Effector memory CD8-positive, alpha-beta T cell (primary cell): ENCODE measurements around the gene PAQR3.
A peak's percentile ranks its signal among the peaks of the same experiment; 100 is the strongest.
"Not testable (repeated sequence)": the region's sequence is repeated elsewhere in the genome, so short reads cannot be mapped to it uniquely, and the experiment has no call there.

Experiments
- ATAC-seq: fragments of 150-1000 bp; cut with Tn5 transposase; replicated peaks from 2 replicates; pipeline ENCODE4 v1.10.0; 2021; ENCODE audit warnings: mild to moderate bottlenecking, moderate library complexity
- DNase-seq, 3 experiments: peaks; one replicate each; pipeline ENCODE4 v3.0.0; 2021
- H3K27ac Mint-ChIP-seq, 2 donors: one replicate each; pipeline ENCODE4 v1.8.0; 2022; ENCODE audit warnings: mild to moderate bottlenecking in 2 of 2, mixed read lengths in 2 of 2, moderate library complexity in 2 of 2
- H3K27me3 Mint-ChIP-seq, 2 donors: one replicate each; pipeline ENCODE4 v1.8.0; 2022; ENCODE audit warnings: mixed read lengths in 2 of 2
- H3K36me3 Mint-ChIP-seq: one replicate; pipeline ENCODE4 v1.8.0; 2022; ENCODE audit warnings: mild to moderate bottlenecking, moderate library complexity, mixed read lengths; ENCODE audit not compliant: insufficient read depth
- H3K4me1 Mint-ChIP-seq, 2 donors: one replicate each; pipeline ENCODE4 v1.8.0; 2022; ENCODE audit warnings: low read depth in 2 of 2, mixed read lengths in 2 of 2
- H3K4me3 Mint-ChIP-seq, 2 donors: one replicate each; pipeline ENCODE4 v1.8.0; 2022; ENCODE audit warnings: mild to moderate bottlenecking in 2 of 2, mixed read lengths in 2 of 2, moderate library complexity in 2 of 2
- H3K9me3 Mint-ChIP-seq, 2 donors: one replicate each; pipeline ENCODE4 v1.8.0; 2022; ENCODE audit warnings: mixed read lengths in 2 of 2

Gene PAQR3

DNA sequence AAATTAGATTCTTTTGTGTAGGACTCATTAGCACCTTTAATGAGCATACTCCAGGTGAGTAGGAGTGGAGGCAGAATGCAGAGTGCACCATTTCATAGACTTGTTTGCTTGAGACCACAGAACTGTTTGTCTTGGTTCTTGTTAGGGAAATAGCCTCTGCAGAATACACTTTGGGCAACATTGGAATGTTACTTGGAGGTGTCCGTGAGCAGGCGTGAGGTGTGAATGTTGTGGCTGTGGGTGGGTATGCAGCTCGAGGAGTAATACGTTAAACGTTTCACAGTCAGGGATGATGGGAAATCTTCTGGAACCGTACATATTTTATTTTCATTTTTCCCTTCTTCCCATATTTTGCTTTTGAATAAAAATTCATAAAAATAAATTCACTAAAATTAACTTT lies 31.6 kb downstream of the PAQR3 start:
- ATAC-seq (no peak), DNase-seq (no peak)
- Mint-ChIP-seq H3K4me1 (no peaks in the 10 kb centered on the region), H3K27me3 (no peaks in the 10 kb centered on the region), H3K36me3 (no peaks in the 10 kb centered on the region), H3K9me3 (no peaks in the 10 kb centered on the region), H3K4me3 (no peak overlapping the region), H3K27ac (no peak overlapping the region)

DNA sequence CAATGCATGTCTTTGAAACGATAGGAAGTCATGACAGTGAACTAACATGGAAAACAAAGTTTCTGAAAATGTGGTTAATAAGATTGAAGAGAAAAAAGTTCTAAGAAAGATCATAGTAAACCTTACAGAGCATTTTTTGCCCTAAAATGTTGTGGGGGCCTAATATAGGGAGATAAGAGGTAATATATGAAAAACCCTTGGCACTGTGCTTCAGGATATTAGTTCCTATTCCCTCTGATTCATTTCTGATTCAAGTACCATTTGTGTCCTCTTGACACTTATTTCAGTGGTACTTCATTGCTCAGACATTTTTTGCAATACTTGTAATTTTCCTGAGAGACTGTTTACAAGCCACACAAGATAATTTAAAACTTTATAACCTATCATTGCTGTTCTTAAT lies 35.1 kb downstream of the PAQR3 start:
- ATAC-seq: no peak
- no peaks in the 10 kb centered on the region for H3K9me3 Mint-ChIP-seq
- no peaks in the 10 kb centered on the region for H3K36me3 Mint-ChIP-seq
- no peaks in the 10 kb centered on the region for H3K4me1 Mint-ChIP-seq
- no peak for DNase-seq
- no peak overlapping the region for H3K4me3 Mint-ChIP-seq
- no peaks in the 10 kb centered on the region for H3K27me3 Mint-ChIP-seq
- H3K27ac Mint-ChIP-seq: no peak overlapping the region

DNA sequence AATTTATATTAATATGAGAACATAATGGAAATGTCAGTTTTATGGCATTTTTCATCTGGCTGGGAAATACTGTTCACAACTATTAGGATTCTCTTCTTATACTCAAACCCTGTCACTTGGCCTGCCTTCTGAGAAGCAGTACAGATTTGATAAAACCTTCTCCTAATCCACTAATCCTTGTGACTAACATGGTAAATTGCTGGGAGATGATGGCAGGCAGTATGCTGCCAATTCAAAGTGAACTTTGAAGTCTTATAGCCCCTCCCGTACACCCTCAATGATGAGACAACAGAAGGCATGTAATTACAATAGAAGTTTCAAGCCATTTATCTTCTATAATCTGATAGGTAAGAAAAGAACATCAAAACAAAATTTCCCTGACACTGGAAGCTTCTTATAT lies 36.9 kb downstream of the PAQR3 start:
- no peaks in the 10 kb centered on the region for H3K9me3 Mint-ChIP-seq
- no peaks in the 10 kb centered on the region for H3K4me1 Mint-ChIP-seq
- no peak for DNase-seq
- no peak overlapping the region for H3K27ac Mint-ChIP-seq
- no peak for ATAC-seq
- no peaks in the 10 kb centered on the region for H3K36me3 Mint-ChIP-seq
- no peaks in the 10 kb centered on the region for H3K27me3 Mint-ChIP-seq
- no peak overlapping the region for H3K4me3 Mint-ChIP-seq

DNA sequence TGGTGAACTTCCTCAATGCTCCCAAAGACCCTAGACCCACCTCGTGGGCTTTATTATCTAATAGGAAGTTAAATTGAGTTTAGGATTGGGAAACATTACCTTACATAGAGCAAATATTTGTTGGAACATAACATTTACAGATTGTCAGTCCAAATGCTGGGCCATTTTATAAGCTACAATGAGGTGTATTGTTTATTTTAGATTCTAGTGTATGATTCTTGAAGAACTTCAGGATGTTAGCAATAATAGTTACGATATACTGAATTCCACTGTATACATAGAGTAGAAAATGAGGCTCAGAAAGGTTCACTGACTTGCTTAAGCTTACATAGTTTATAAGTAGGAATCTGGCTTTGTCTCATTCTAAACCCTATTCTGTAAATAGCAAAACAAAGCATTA lies 37.4 kb downstream of the PAQR3 start:
- ATAC-seq (no peak), DNase-seq (no peak)
- Mint-ChIP-seq H3K9me3 (no peaks in the 10 kb centered on the region), H3K4me3 (no peak overlapping the region), H3K27ac (no peak overlapping the region), H3K36me3 (no peaks in the 10 kb centered on the region), H3K4me1 (no peaks in the 10 kb centered on the region), H3K27me3 (no peaks in the 10 kb centered on the region)

DNA sequence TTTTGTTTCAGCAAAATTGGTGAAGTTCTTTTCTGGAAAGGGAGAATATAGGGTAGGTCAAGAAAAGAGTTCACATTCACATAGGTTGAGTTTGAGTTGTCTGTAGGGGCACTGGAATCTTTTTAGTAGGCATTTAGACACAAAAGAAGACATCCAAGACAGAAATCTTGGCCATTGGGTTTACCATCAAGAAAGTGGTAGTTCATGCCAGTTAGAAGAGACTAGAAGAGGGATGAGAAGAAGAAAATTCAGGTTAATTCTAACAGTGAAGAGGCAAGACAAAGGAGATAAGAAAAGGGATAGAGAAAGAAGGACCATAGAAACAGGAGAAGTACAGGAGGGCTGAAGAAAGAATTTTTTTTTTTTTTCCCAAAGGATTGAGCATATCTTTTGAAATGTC lies 39.9 kb downstream of the PAQR3 start:
- no peak overlapping the region for H3K27ac Mint-ChIP-seq
- no peaks in the 10 kb centered on the region for H3K9me3 Mint-ChIP-seq

DNA sequence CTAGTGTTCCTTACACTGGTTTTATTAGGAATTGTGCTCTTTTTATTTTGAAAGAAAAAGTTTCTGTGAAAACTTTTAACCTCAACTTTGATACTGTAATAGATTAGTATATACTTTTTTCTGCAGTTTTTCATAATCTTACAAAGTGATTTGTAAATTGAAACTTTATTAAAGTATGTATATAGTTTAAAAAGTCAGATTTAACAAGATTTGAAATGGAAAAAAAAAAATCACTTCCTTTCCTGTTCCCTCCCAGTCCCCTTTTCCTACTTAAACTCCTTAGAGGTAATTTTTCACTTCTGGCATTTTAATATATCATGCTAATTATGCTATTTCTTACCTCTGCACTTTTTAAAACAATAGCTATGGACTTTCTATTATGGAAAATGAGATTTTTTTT lies 49.3 kb downstream of the PAQR3 start:
- ATAC-seq (no peak), DNase-seq (no peak)
- H3K27me3 Mint-ChIP-seq: no peaks in the 10 kb centered on the region
- H3K27ac Mint-ChIP-seq: no peak overlapping the region
- peaks cover 2 to 5% of the 10 kb centered on the region in 2 donors for H3K4me1 Mint-ChIP-seq
- no peaks in the 10 kb centered on the region for H3K36me3 Mint-ChIP-seq
- no peaks in the 10 kb centered on the region for H3K9me3 Mint-ChIP-seq
- no peak overlapping the region for H3K4me3 Mint-ChIP-seq

More for the DNA sequence above, 39.9 kb downstream of the PAQR3 start:
- Mint-ChIP-seq H3K4me1 (no peaks in the 10 kb centered on the region), H3K4me3 (no peak overlapping the region), H3K36me3 (no peaks in the 10 kb centered on the region), H3K27me3 (no peaks in the 10 kb centered on the region)
- DNase-seq (no peak), ATAC-seq (no peak)

DNA sequence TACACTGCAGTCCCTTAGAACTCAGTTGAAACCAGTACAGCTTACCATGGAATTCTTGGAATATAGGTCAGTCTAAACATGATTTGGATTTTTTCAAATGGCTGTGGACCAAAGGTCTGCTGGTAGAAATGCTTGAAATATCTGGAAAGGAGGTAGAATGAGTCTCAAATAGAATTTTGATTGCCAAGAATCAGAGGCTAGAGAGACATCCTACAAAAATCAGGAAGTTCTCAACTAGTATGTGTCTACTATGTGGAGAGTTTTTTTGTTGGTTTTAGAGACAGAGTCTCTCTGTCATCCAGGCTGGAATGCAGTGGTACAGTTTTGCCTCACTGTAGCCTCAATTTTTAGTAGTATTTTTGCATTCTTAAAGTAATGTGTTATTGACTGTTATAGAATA lies 53.6 kb downstream of the PAQR3 start:
- H3K36me3 Mint-ChIP-seq: no peaks in the 10 kb centered on the region
- H3K4me3 Mint-ChIP-seq: no peak overlapping the region
- DNase-seq: no peak
- peaks cover 2 to 5% of the 10 kb centered on the region in 2 donors for H3K4me1 Mint-ChIP-seq
- no peak overlapping the region for H3K27ac Mint-ChIP-seq
- H3K27me3 Mint-ChIP-seq: no peaks in the 10 kb centered on the region
- H3K9me3 Mint-ChIP-seq: no peaks in the 10 kb centered on the region
- no peak for ATAC-seq

DNA sequence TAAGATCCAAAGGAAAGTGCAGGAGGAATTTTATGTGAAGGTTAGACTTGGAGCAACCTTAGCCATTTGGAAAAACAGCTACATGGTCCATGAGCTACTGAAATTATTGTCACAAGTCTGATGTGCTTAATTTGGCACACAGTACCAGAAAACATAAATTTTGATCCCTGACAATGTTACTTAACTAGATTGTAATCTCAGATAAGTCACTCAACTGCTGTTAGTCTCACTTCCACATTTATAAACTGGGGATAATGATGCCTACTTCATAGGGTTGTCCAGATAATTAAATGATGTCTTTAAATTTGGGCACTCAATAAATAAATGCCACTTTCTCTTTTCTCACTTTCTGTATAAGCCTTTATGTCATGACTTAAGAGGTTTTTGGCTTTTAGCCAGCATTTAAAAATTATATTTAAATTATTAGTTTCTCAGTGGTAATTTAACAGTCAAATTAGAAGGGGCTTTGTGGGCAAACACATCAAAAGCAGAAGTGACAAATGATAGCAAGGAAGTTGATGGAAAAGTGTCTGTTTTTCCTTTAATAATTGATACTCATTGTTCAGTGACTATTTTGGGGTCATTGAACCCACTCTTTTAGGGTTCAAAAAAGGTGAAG lies 58.3 kb downstream of the PAQR3 start:
- Mint-ChIP-seq H3K4me3 (no peak overlapping the region), H3K36me3 (peaks cover 5% of the 10 kb centered on the region), H3K4me1 (no peaks in the 10 kb centered on the region), H3K27ac (no peak overlapping the region), H3K9me3 (no peaks in the 10 kb centered on the region), H3K27me3 (no peaks in the 10 kb centered on the region)
- DNase-seq (no peak), ATAC-seq (no peak)

DNA sequence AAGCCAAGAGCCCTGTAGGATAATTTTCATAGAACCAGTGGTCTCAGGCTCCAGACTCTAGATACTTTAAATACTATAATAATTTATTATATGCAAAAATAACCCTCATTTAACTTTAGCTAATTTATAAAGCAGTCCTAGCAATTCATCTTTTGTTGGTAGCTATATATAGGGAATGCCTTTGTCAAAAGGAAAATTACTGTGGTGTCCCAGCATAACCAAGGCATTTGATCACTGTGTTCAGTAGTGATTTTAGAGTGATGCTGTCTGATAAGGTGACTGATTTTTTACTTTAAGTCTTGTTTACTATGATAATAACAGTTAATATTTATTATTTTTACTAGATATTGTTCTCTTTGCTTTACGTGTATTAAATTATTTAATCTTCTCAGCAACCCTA lies 61.2 kb downstream of the PAQR3 start:
- no peak for ATAC-seq
- H3K36me3 Mint-ChIP-seq: peaks cover 5% of the 10 kb centered on the region

DNA sequence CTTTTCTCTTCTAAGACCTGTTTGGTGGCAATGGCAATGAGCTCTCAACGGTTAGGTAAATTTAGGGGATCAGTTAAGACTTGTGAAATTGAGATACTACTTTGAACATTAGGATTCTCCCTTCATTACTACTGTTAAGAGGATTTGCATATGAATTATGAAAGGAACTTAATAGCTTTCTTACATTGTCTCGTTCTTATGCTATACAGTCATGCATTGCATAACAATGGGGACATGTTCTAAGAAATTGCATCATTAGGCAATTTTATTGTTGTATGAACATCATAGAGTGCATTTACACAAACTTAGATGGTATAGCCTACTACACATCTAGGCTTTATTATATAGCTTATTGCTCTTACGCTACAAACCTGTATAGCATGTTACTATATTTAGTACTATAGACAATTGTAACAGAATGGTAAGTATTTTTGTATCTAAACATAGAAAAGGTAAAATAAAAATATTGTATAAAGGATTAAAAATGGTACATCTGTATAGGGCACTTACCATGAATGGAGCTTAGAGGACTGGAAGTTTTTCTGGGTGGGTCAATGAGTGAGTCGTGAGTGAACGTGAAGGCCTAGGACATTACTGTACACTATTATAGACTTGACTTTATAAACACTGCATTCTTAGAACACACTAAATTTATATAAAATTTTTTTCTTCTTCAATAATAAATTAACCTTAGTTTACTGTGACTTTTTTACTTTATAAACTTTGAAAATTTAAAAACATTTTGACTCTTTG lies 62.5 kb downstream of the PAQR3 start:
- no peak overlapping the region for H3K4me3 Mint-ChIP-seq
- no peaks in the 10 kb centered on the region for H3K4me1 Mint-ChIP-seq
- no peaks in the 10 kb centered on the region for H3K27me3 Mint-ChIP-seq
- no peak for DNase-seq
- H3K27ac Mint-ChIP-seq: no peak overlapping the region
- peaks cover 12% of the 10 kb centered on the region for H3K36me3 Mint-ChIP-seq
- H3K9me3 Mint-ChIP-seq: no peaks in the 10 kb centered on the region
- ATAC-seq: no peak

More for the DNA sequence above, 61.2 kb downstream of the PAQR3 start:
- no peak for DNase-seq
- no peaks in the 10 kb centered on the region for H3K4me1 Mint-ChIP-seq
- H3K4me3 Mint-ChIP-seq: no peak overlapping the region
- H3K27me3 Mint-ChIP-seq: no peaks in the 10 kb centered on the region
- H3K27ac Mint-ChIP-seq: no peak overlapping the region
- H3K9me3 Mint-ChIP-seq: no peaks in the 10 kb centered on the region

DNA sequence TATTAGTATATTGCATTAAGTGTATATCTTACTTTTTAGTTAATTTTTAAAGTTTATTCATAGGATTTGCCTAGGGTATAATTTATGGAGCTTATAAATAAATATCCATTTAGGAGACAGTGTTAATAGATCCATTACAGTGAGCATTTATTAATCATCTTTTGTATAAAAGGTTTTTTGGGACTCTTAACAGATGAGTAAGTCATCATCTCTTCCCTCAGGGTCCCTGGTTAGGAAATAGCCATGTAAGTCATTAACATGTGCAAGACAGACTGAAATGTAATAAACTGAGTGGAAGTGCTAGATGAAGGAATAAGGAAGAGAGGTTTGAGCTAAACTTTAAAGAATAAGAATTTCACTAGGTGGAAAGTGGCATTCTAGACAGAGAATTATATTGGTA lies 69.2 kb downstream of the PAQR3 start:
- no peaks in the 10 kb centered on the region for H3K9me3 Mint-ChIP-seq
- H3K27ac Mint-ChIP-seq: no peak overlapping the region
- no peak for DNase-seq
- no peaks in the 10 kb centered on the region for H3K27me3 Mint-ChIP-seq
- H3K4me3 Mint-ChIP-seq: no peak overlapping the region
- no peak for ATAC-seq
- H3K36me3 Mint-ChIP-seq: peaks cover 15% of the 10 kb centered on the region
- no peaks in the 10 kb centered on the region for H3K4me1 Mint-ChIP-seq

DNA sequence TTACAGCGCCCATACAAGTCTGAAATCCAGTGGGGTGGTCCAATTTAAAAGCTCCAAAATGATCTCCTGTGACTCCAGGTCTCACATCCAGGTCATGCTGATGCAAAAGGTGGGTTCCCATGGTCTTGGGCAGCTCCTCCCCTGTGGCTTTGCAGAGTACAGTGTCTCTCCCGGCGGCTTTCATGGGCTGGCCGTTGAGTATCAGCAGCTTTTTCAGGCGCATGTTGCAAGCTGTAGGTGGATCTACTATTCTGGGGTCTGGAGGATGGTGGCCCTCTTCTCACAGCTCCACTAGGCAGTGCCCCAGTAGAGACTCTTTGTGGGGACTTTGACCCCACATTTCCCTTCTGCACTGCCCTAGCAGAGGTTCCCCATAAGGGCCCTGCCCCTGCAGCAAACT lies 70.5 kb downstream of the PAQR3 start:
- Mint-ChIP-seq H3K27ac (peak overlapping the region in 1 of 2 donors; percentile 44), H3K36me3 (peaks cover 15% of the 10 kb centered on the region)
- not testable (repeated sequence) for ATAC-seq

DNA sequence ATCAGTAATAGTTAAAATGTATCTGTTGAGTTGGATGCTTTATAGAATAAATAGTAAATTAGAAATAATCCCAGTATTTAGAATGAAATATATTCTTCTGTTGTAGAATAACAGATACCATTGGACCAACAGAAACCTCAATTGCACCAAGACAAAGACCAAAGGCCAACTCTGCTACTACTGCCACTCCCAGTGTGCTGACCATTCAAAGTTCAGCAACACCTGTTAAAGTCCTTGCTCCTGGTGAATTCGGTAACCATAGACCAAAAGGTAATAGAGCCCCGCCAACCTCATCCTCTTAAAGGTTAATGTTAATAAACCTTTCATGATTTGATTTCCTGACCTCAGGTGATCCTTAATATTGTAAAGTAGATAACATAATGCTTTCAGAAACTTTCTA lies 73.8 kb downstream of the PAQR3 start:
- ATAC-seq: no peak
- no peak overlapping the region for H3K27ac Mint-ChIP-seq
- DNase-seq: no peak
- peaks cover 13% of the 10 kb centered on the region for H3K36me3 Mint-ChIP-seq
- H3K4me3 Mint-ChIP-seq: no peak overlapping the region
- H3K4me1 Mint-ChIP-seq: peaks cover 2 to 4% of the 10 kb centered on the region in 2 donors
- H3K9me3 Mint-ChIP-seq: no peaks in the 10 kb centered on the region
- H3K27me3 Mint-ChIP-seq: no peaks in the 10 kb centered on the region

More for the DNA sequence above, 70.5 kb downstream of the PAQR3 start:
- not testable (repeated sequence) for H3K9me3 Mint-ChIP-seq, H3K4me3 Mint-ChIP-seq, DNase-seq, H3K27me3 Mint-ChIP-seq, H3K4me1 Mint-ChIP-seq

DNA sequence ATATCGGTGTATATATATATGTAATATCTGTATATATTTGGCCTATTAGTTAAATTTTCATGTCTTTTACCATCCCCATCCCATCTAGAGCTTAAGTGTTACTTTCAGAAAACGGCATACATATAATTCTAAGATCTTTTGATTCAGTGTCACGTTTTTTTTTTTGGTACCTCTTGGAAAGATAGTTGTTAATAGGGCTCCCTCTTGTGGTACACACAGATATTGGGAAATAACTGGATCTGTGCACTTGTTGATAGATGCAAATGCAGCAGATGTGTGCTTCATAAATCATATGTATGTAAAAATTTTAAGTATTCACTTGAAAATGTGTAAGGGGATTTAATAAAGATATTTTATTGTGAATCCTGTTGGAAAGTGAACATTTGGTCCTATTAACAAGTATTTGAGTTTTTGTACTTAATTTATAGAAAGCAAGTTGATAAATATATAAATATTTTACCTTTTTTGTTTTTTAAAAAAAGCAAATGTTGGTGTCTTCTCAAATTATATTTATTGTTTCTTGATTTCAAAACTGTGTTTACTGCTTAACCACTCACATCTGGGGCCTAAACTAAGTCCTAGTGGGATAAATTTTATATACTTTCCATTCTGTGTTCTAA lies 74.7 kb downstream of the PAQR3 start:
- H3K4me1 Mint-ChIP-seq: peaks cover 2 to 4% of the 10 kb centered on the region in 2 donors
- DNase-seq (peak; percentile 15 to 27 (median 27)), ATAC-seq (peak; percentile 73)

More for the DNA sequence above, 74.7 kb downstream of the PAQR3 start:
- Mint-ChIP-seq H3K4me3 (no peak overlapping the region), H3K9me3 (no peaks in the 10 kb centered on the region), H3K27ac (no peak overlapping the region), H3K27me3 (no peaks in the 10 kb centered on the region), H3K36me3 (peaks cover 13% of the 10 kb centered on the region)
